K562 (cell line): ENCODE results near the gene RPP25. TPM values are rescaled to one million over a fixed set of nuclear protein-coding genes. Genes with fewer than 3 reads are reported as not detected.
A peak's percentile ranks its signal among the peaks of the same experiment; 100 is the strongest.

Source experiments
- FOXP1 ChIP-seq: sonication (generic); formaldehyde crosslinking; IDR thresholded peaks from 2 replicates; pipeline ENCODE4 v1.8.0; 2022; ENCODE audit warnings: mild to moderate bottlenecking, missing genetic modification reagents
- MEIS2 ChIP-seq: fragments of 450-650 bp; IDR thresholded peaks from 2 replicates; pipeline ENCODE4 v1.6.1; 2014; ENCODE audit warnings: mild to moderate bottlenecking; ENCODE audit not compliant: partially characterized antibody
- SAFB ChIP-seq: fragments of 200-400 bp; formaldehyde crosslinking; IDR thresholded peaks from 2 replicates; pipeline ENCODE4 v1.6.1; 2017; ENCODE audit warnings: low read depth, low read length, borderline replicate concordance
- SLC30A9 ChIP-seq: fragments of 250-450 bp; sonication (Bioruptor Pico); IDR thresholded peaks from 2 replicates; pipeline ENCODE4 v1.8.0; 2022; ENCODE audit warnings: mild to moderate bottlenecking, moderate library complexity
- ZNF561 ChIP-seq: fragments of 450-650 bp; formaldehyde crosslinking; conservative IDR thresholded peaks from 2 replicates; pipeline ENCODE4 v1.4.0; 2020; ENCODE audit warnings: mild to moderate bottlenecking, moderate library complexity
- polyA plus RNA-seq, 8 experiments: library from polyadenylated mRNA; depleted of rRNA in 4 of 8; stranded (reverse) in 5 of 8; unstranded in 3 of 8; fragments of >200 nt; fragmentation: Nextera tagmentation in 2 of 8; fragmentation: Illumina TruSeq in 1 of 8; extraction: Ambion mirVana in 2 of 8; extraction: Trizol in 1 of 8; gene quantifications; 2 replicates each; pipeline versions ENCODE4 v1.2.1 to v1.2.3, GENCODE V29; 2011 to 2014; ENCODE audit warnings: inconsistent platforms in 1 of 8, missing spikeins in 1 of 8
- total RNA-seq, 7 experiments: library from RNA; depleted of rRNA in 6 of 7; stranded (reverse); fragments of >200 nt in 6 of 7; fragmentation: Illumina TruSeq in 2 of 7; extraction: Trizol in 2 of 7; gene quantifications; 2 replicates each; pipeline versions ENCODE4 v1.2.1 to v1.2.3, GENCODE V29; 2011 to 2021; ENCODE audit warnings: low replicate concordance in 1 of 7
- TF ChIP-seq, protein P1 (sequence below), 2 experiments: fragments of 450-650 bp; IDR thresholded peaks; 2 replicates each; pipeline ENCODE4 v1.6.1; 2016; ENCODE audit warnings: mild to moderate bottlenecking in 2 of 2, borderline replicate concordance in 1 of 2, low read depth in 1 of 2, moderate library complexity in 1 of 2
- TF ChIP-seq, protein P2 (sequence below): sonication (generic); IDR thresholded peaks from 2 replicates; pipeline ENCODE4 v1.6.1; 2016
- TF ChIP-seq, protein P3 (sequence below), 2 experiments: fragments of 450-650 bp; IDR thresholded peaks; 2 replicates each; pipeline ENCODE4 v1.6.1; 2018; ENCODE audit warnings: mild to moderate bottlenecking in 2 of 2, low read depth in 1 of 2; ENCODE audit not compliant: partially characterized antibody in 2 of 2
- TF ChIP-seq, protein P4 (sequence below): sonication (generic); formaldehyde crosslinking; IDR thresholded peaks from 2 replicates; pipeline ENCODE4 v1.8.0; 2022; ENCODE audit warnings: mild to moderate bottlenecking, missing genetic modification reagents, borderline replicate concordance
- TF ChIP-seq, protein P5 (sequence below): fragments of 450-650 bp; IDR thresholded peaks from 2 replicates; pipeline ENCODE4 v1.6.1; 2017; ENCODE audit warnings: mild to moderate bottlenecking, moderate library complexity

RPP25 gene
- total and polyA plus RNA-seq, 9 of the 15 experiments (the other 6 are each of a cell fraction or from before 2014, with no cell fraction given) = 1.1 to 12.3 (median 5.6) TPM

DNA sequence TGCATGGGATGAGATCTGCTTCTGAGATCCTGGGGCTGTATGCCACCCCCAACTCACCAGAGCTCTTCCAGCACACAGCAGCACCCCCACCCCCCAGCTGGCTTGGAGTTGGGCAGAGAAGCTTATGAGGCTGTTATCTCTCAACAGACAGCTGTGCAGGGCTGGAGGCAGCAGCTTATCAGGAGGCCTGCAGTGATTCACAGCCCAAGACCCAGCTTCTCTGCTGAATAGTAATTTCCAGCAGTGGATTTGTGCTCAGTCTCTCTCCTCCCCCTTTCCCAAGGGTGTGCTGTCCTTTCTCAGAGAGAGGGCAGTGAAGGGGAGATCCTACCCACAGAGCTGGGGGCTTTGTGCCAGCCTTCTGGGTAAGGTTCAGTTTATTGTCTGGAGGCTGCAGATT lies 2.1 kb downstream of the RPP25 start (continued):
- TF ChIP-seq, protein P1, sequence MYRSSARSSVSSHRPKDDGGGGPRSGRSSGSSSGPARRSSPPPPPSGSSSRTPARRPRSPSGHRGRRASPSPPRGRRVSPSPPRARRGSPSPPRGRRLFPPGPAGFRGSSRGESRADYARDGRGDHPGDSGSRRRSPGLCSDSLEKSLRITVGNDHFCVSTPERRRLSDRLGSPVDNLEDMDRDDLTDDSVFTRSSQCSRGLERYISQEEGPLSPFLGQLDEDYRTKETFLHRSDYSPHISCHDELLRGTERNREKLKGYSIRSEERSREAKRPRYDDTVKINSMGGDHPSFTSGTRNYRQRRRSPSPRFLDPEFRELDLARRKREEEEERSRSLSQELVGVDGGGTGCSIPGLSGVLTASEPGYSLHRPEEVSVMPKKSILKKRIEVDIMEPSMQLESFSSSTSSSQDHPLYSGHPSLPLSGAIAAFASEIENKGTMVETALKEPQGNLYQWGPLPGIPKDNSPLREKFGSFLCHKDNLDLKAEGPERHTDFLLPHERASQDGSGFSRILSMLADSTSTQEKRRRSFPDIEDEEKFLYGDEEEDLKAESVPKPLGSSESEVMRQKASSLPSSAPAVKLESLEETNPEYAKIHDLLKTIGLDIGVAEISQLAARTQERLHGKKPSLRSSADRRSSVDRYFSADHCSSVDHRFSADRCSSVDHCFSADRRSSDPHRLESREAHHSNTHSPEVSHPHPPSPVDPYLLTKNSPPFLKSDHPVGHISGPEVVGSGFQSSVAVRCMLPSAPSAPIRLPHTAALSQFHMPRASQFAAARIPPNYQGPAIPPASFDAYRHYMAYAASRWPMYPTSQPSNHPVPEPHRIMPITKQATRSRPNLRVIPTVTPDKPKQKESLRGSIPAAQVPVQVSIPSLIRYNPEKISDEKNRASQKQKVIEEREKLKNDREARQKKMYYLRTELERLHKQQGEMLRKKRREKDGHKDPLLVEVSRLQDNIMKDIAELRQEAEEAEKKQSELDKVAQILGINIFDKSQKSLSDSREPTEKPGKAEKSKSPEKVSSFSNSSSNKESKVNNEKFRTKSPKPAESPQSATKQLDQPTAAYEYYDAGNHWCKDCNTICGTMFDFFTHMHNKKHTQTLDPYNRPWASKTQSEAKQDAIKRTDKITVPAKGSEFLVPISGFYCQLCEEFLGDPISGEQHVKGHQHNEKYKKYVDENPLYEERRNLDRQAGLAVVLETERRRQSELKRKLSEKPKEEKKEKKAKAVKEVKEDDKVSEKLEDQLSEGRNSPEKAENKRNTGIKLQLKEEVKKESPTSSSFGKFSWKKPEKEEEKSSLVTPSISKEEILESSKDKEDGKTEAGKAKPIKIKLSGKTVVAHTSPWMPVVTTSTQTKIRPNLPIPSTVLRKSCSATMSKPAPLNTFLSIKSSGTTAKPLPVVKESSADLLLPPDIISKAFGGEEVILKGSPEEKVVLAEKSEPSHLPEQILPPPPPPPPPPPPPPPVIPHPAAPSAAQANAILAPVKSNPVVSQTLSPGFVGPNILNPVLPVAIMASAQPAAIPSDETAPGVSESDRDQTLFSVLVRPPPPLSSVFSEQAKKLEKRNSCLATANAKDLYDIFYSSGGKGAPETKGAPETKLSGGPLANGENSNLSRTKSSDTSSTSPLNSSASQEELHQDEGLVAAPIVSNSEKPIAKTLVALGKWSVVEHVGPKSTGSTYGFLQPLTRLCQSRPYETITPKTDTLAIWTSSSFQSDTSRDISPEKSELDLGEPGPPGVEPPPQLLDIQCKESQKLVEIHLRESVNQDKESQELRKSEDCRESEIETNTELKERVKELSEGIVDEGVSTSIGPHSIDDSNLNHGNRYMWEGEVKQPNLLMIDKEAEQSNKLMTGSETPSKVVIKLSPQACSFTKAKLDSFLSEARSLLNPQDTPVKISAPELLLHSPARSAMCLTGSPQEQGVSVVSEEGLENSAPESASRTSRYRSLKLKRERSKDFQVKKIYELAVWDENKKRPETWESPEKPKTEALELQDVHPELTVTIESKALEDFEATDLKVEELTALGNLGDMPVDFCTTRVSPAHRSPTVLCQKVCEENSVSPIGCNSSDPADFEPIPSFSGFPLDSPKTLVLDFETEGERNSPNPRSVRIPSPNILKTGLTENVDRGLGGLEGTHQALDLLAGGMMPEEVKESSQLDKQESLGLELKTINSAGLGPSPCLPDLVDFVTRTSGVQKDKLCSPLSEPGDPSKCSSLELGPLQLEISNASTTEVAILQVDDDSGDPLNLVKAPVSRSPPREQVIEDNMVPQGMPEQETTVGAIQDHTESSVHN (IDR thresholded peaks at IDR 0.05; ENCODE audit: borderline replicate concordance in 1 of 2, low read depth in 1 of 2) = peak in 1 of 2 experiments; percentile 80; a peak in 1 of 4 replicates
- TF ChIP-seq, protein P2, sequence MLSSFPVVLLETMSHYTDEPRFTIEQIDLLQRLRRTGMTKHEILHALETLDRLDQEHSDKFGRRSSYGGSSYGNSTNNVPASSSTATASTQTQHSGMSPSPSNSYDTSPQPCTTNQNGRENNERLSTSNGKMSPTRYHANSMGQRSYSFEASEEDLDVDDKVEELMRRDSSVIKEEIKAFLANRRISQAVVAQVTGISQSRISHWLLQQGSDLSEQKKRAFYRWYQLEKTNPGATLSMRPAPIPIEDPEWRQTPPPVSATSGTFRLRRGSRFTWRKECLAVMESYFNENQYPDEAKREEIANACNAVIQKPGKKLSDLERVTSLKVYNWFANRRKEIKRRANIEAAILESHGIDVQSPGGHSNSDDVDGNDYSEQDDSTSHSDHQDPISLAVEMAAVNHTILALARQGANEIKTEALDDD = no peak
- no peak for TF ChIP-seq SLC30A9
- TF ChIP-seq, protein P3, sequence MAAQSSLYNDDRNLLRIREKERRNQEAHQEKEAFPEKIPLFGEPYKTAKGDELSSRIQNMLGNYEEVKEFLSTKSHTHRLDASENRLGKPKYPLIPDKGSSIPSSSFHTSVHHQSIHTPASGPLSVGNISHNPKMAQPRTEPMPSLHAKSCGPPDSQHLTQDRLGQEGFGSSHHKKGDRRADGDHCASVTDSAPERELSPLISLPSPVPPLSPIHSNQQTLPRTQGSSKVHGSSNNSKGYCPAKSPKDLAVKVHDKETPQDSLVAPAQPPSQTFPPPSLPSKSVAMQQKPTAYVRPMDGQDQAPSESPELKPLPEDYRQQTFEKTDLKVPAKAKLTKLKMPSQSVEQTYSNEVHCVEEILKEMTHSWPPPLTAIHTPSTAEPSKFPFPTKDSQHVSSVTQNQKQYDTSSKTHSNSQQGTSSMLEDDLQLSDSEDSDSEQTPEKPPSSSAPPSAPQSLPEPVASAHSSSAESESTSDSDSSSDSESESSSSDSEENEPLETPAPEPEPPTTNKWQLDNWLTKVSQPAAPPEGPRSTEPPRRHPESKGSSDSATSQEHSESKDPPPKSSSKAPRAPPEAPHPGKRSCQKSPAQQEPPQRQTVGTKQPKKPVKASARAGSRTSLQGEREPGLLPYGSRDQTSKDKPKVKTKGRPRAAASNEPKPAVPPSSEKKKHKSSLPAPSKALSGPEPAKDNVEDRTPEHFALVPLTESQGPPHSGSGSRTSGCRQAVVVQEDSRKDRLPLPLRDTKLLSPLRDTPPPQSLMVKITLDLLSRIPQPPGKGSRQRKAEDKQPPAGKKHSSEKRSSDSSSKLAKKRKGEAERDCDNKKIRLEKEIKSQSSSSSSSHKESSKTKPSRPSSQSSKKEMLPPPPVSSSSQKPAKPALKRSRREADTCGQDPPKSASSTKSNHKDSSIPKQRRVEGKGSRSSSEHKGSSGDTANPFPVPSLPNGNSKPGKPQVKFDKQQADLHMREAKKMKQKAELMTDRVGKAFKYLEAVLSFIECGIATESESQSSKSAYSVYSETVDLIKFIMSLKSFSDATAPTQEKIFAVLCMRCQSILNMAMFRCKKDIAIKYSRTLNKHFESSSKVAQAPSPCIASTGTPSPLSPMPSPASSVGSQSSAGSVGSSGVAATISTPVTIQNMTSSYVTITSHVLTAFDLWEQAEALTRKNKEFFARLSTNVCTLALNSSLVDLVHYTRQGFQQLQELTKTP (IDR thresholded peaks at IDR 0.05; ENCODE audit: low read depth in 1 of 2, partially characterized antibody in 2 of 2) = peak in 1 of 2 experiments; percentile 85
- TF ChIP-seq, protein P4, sequence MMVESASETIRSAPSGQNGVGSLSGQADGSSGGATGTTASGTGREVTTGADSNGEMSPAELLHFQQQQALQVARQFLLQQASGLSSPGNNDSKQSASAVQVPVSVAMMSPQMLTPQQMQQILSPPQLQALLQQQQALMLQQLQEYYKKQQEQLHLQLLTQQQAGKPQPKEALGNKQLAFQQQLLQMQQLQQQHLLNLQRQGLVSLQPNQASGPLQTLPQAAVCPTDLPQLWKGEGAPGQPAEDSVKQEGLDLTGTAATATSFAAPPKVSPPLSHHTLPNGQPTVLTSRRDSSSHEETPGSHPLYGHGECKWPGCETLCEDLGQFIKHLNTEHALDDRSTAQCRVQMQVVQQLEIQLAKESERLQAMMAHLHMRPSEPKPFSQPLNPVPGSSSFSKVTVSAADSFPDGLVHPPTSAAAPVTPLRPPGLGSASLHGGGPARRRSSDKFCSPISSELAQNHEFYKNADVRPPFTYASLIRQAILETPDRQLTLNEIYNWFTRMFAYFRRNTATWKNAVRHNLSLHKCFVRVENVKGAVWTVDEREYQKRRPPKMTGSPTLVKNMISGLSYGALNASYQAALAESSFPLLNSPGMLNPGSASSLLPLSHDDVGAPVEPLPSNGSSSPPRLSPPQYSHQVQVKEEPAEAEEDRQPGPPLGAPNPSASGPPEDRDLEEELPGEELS (CRISPR knock-in tag) = no peak
- TF ChIP-seq ZNF561 (CRISPR knock-in tag) = no peak
- TF ChIP-seq, protein P5, sequence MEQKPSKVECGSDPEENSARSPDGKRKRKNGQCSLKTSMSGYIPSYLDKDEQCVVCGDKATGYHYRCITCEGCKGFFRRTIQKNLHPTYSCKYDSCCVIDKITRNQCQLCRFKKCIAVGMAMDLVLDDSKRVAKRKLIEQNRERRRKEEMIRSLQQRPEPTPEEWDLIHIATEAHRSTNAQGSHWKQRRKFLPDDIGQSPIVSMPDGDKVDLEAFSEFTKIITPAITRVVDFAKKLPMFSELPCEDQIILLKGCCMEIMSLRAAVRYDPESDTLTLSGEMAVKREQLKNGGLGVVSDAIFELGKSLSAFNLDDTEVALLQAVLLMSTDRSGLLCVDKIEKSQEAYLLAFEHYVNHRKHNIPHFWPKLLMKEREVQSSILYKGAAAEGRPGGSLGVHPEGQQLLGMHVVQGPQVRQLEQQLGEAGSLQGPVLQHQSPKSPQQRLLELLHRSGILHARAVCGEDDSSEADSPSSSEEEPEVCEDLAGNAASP = no peak
- TF ChIP-seq FOXP1 (CRISPR knock-in tag) = no peak; the same call in 1 of the 2 replicates
- peak; percentile 72 for TF ChIP-seq MEIS2
- TF ChIP-seq SAFB = no peak
